Neural cell (in vitro differentiated cells): ENCODE data around the gene GNAT3. TPM values are rescaled to one million over a fixed set of nuclear protein-coding genes. Genes with fewer than 3 reads are reported as not detected.

Source experiments
- H2AFZ ChIP-seq: fragments of 200-600, 300-800 bp; sonication (generic), shearing (Covaris generic); 2 replicates; pipeline ENCODE4 v1.6.0; 2014; ENCODE audit warnings: low read depth, mild to moderate bottlenecking, antibody characterized with exemption, low read length, moderate library complexity
- H3F3A ChIP-seq: fragments of 200-600 bp; shearing (Covaris generic); 2 replicates; pipeline ENCODE4 v1.6.1; 2016; ENCODE audit warnings: mild to moderate bottlenecking, moderate library complexity, mixed read lengths, antibody characterized with exemption, low read length; ENCODE audit not compliant: insufficient read depth, poor library complexity, severe bottlenecking
- H3K27ac ChIP-seq: fragments of 200-600, 300-800 bp; sonication (generic), shearing (Covaris generic); 2 replicates; pipeline ENCODE4 v1.5.1; 2014; ENCODE audit warnings: mild to moderate bottlenecking, low read length, moderate library complexity
- H3K27me3 ChIP-seq: fragments of 300-800, 200-600 bp; sonication (generic), shearing (Covaris generic); 2 replicates; pipeline ENCODE4 v1.6.0; 2014; ENCODE audit warnings: mild to moderate bottlenecking, low read depth, low read length, moderate library complexity; ENCODE audit not compliant: insufficient read depth
- H3K36me3 ChIP-seq: fragments of 300-800, 200-600 bp; sonication (generic), shearing (Covaris generic); 2 replicates; pipeline ENCODE4 v1.5.1; 2014; ENCODE audit warnings: mild to moderate bottlenecking, antibody characterized with exemption, low read length, moderate library complexity; ENCODE audit not compliant: insufficient read depth
- H3K4me2 ChIP-seq: fragments of 300-800, 200-600 bp; sonication (generic), shearing (Covaris generic); 2 replicates; pipeline ENCODE4 v1.6.0; 2014; ENCODE audit warnings: mild to moderate bottlenecking, low read length
- H3K4me3 ChIP-seq: fragments of 300-800, 200-600 bp; sonication (generic), shearing (Covaris generic); 2 replicates; pipeline ENCODE4 v1.5.1; 2014; ENCODE audit warnings: mild to moderate bottlenecking, low read length, moderate library complexity
- H3K79me2 ChIP-seq: fragments of 200-600 bp; shearing (Covaris generic); replicated peaks from 2 replicates; pipeline ENCODE4 v1.6.0; 2014; ENCODE audit warnings: mild to moderate bottlenecking, low read length, moderate library complexity; ENCODE audit not compliant: insufficient read depth
- H3K9ac ChIP-seq: fragments of 300-800, 200-600 bp; sonication (generic), shearing (Covaris generic); 2 replicates; pipeline ENCODE4 v1.6.1; 2016; ENCODE audit warnings: mild to moderate bottlenecking, low read length, mixed read lengths
- H3K9me2 ChIP-seq: fragments of 200-600 bp; shearing (Covaris generic); 2 replicates; pipeline ENCODE4 v1.6.1; 2016; ENCODE audit warnings: mild to moderate bottlenecking, low read length, mixed read lengths; ENCODE audit not compliant: insufficient read depth
- H3K9me3 ChIP-seq: fragments of 200-600, 300-800 bp; sonication (generic), shearing (Covaris generic); 2 replicates; pipeline ENCODE4 v1.6.1; 2016; ENCODE audit warnings: mild to moderate bottlenecking, mixed run types, low read length, moderate library complexity, mixed read lengths
- H4K20me1 ChIP-seq: fragments of 200-600 bp; shearing (Covaris generic); 2 replicates; pipeline ENCODE4 v1.6.1; 2016; ENCODE audit warnings: mild to moderate bottlenecking, mixed run types; ENCODE audit not compliant: insufficient read depth
- EP300 ChIP-seq: fragments of 450-650 bp; conservative IDR thresholded peaks from 2 replicates; pipeline ENCODE4 v1.6.1; 2014; ENCODE audit warnings: antibody characterized with exemption, mild to moderate bottlenecking, moderate library complexity; ENCODE audit not compliant: poor library complexity, severe bottlenecking
- EZH2 ChIP-seq: fragments of 200-600, 300-800 bp; shearing (Covaris generic), sonication (generic); IDR thresholded peaks from 2 replicates; pipeline ENCODE4 v1.6.1; 2014; ENCODE audit warnings: antibody characterized with exemption, low read length, borderline replicate concordance, mild to moderate bottlenecking; ENCODE audit not compliant: insufficient read depth, poor library complexity, severe bottlenecking
- MXI1 ChIP-seq: fragments of 450-650 bp; conservative IDR thresholded peaks from 2 replicates; pipeline ENCODE4 v1.6.1; 2014; ENCODE audit warnings: antibody characterized with exemption, mild to moderate bottlenecking; ENCODE audit not compliant: poor library complexity, severe bottlenecking
- POLR2AphosphoS5 ChIP-seq: IDR thresholded peaks from 2 replicates; pipeline ENCODE4 v1.6.1; 2012
- REST ChIP-seq: IDR thresholded peaks from 2 replicates; pipeline ENCODE4 v1.6.1; 2012; ENCODE audit warnings: borderline replicate concordance
- SMC3 ChIP-seq: fragments of 450-650 bp; conservative IDR thresholded peaks from 2 replicates; pipeline ENCODE4 v1.6.1; 2014; ENCODE audit warnings: antibody characterized with exemption, mild to moderate bottlenecking, moderate library complexity; ENCODE audit not compliant: poor library complexity
- polyA plus RNA-seq: library from polyadenylated mRNA; depleted of rRNA; stranded (reverse); fragments of >200 nt; gene quantifications from 2 replicates; pipeline ENCODE4 v1.2.3, GENCODE V29; 2014

Gene GNAT3
- polyA plus RNA-seq, 1 donor from 2014 or later, result not detected

GRCh38 chr7:80482950-80483349 is 28.9 kb downstream of the GNAT3 start:
- Histone ChIP-seq H3K79me2 (no peaks in the 10 kb centered on the region), H3K27ac (no peak overlapping the region), H3K36me3 (no peaks in the 10 kb centered on the region), H2AFZ (no peak overlapping the region), H4K20me1 (no peaks in the 10 kb centered on the region), H3K27me3 (no peaks in the 10 kb centered on the region), H3K9me2 (no peaks in the 10 kb centered on the region), H3K4me3 (no peak overlapping the region), H3K9me3 (no peaks in the 10 kb centered on the region), H3F3A (no peaks in the 10 kb centered on the region), H3K9ac (no peak overlapping the region), H3K4me2 (no peak overlapping the region)
- TF ChIP-seq SMC3 (no peak), EZH2 (no peak), POLR2AphosphoS5 (no peak), REST (no peak), EP300 (no peak)

GRCh38 chr7:80481196-80481884 is 30.5 kb downstream of the GNAT3 start:
- Histone ChIP-seq H4K20me1 (no peaks in the 10 kb centered on the region), H3K36me3 (no peaks in the 10 kb centered on the region), H2AFZ (no peak overlapping the region), H3K9me2 (no peaks in the 10 kb centered on the region), H3K79me2 (no peaks in the 10 kb centered on the region), H3K9ac (no peak overlapping the region), H3K27me3 (no peaks in the 10 kb centered on the region), H3K4me2 (no peak overlapping the region), H3K9me3 (no peaks in the 10 kb centered on the region), H3K27ac (no peak overlapping the region), H3K4me3 (no peak overlapping the region), H3F3A (no peaks in the 10 kb centered on the region)
- TF ChIP-seq REST, result no peak
- no peak for TF ChIP-seq MXI1
- no peak for TF ChIP-seq EP300
- TF ChIP-seq POLR2AphosphoS5, result no peak
